ENCODE measurements around the gene OLFML2A. TPM values are rescaled to one million over a fixed set of nuclear protein-coding genes. Genes with fewer than 3 reads are reported as not detected.

The OLFML2A gene
- total and polyA plus RNA-seq, 2 of the 13 experiments (the other 11 are each of a cell fraction or from before 2014, with no cell fraction given) = 0.01 to 0.02 TPM

- TF ChIP-seq SMC3 (IDR thresholded peaks at IDR 0.05; ENCODE audit: low read length) = peak; percentile 33; the same call in 1 of the 2 replicates
- no peak for TF ChIP-seq ZNF280B (CRISPR knock-in tag; IDR thresholded peaks at IDR 0.05; ENCODE audit: borderline replicate concordance)
- peak; percentile 5 for TF ChIP-seq ASH2L (IDR thresholded peaks at IDR 0.05; ENCODE audit: insufficient read length, low read depth, low read length)
- TF ChIP-seq ZNF670 (CRISPR knock-in tag; IDR thresholded peaks at IDR 0.05; ENCODE audit: borderline replicate concordance) = peak; percentile 74; the same call in 1 of the 2 replicates
- TF ChIP-seq ZNF354B (CRISPR knock-in tag; IDR thresholded peaks at IDR 0.05) = no peak
- no peak for TF ChIP-seq BCLAF1 (IDR thresholded peaks at IDR 0.05)
- TF ChIP-seq REPIN1 (CRISPR knock-in tag; IDR thresholded peaks at IDR 0.05; ENCODE audit: borderline replicate concordance, low read depth) = peak; percentile 52
- TF ChIP-seq ZNF574 (CRISPR knock-in tag; IDR thresholded peaks at IDR 0.05) = peak; percentile 28; the same call in 1 of the 2 replicates
- TF ChIP-seq SSRP1 (CRISPR knock-in tag; IDR thresholded peaks at IDR 0.05) = no peak
- TF ChIP-seq ADNP (CRISPR knock-in tag; IDR thresholded peaks at IDR 0.05) = peak; percentile 96
- 0 out of 2 replicates have a peak, but pooled peaks have one; percentile 16 for TF ChIP-seq ZNF414 (CRISPR knock-in tag; IDR thresholded peaks at IDR 0.05)
- TF ChIP-seq ZBTB38 (CRISPR knock-in tag; IDR thresholded peaks at IDR 0.05) = peak; percentile 26; the same call in 1 of the 2 replicates
- peak; percentile 37; the same call in 1 of the 2 replicates for TF ChIP-seq ZNF350 (CRISPR knock-in tag; IDR thresholded peaks at IDR 0.05; ENCODE audit: borderline replicate concordance, low read depth)
- TF ChIP-seq FOXA3 (CRISPR knock-in tag; IDR thresholded peaks at IDR 0.05) = 0 out of 2 replicates have a peak, but pooled peaks have one; percentile 6
- TF ChIP-seq FOXO1 (CRISPR knock-in tag; IDR thresholded peaks at IDR 0.05) = 0 out of 2 replicates have a peak, but pooled peaks have one; percentile 29
- TF ChIP-seq ZBTB7B (CRISPR knock-in tag; IDR thresholded peaks at IDR 0.05) = peak; percentile 76
- TF ChIP-seq UBTF (CRISPR knock-in tag; IDR thresholded peaks at IDR 0.05) = no peak
Observed at GRCh38 chr9:124771867-124772679, 4.9 kb upstream of the OLFML2A start (continued).

All from HepG2 (cell line).